Measurements from ENCODE around the gene SYT10. TPM values are rescaled to one million over a fixed set of nuclear protein-coding genes. Genes with fewer than 3 reads are reported as not detected.
"Not testable (repeated sequence)": the region's sequence is repeated elsewhere in the genome, so short reads cannot be mapped to it uniquely, and the experiment has no call there.

SYT10 gene
- total RNA-seq, 1 donor from 2014 or later = not detected

DNA sequence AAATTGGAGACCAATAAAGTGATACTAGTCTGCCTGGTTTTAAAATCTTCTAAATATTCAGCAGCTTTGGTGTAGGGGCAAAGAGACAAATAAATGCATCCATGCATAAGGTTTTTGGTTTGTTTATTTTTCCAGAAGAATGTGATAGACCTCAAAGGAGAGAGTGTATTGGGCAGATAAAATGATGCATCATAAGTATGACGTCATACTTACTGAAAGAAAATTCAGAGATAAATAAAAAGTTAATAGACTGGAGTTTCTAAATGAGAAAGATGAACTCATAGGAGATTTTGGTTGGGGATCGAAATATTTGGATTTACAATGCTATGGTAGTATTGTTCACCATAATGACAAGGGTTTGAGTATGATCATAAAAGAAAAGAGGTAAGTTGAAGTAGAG, 10.2 kb downstream of the SYT10 start:
- intact Hi-C loops (cut with DNase I) = no loop called here
- TF ChIP-seq, protein P1, sequence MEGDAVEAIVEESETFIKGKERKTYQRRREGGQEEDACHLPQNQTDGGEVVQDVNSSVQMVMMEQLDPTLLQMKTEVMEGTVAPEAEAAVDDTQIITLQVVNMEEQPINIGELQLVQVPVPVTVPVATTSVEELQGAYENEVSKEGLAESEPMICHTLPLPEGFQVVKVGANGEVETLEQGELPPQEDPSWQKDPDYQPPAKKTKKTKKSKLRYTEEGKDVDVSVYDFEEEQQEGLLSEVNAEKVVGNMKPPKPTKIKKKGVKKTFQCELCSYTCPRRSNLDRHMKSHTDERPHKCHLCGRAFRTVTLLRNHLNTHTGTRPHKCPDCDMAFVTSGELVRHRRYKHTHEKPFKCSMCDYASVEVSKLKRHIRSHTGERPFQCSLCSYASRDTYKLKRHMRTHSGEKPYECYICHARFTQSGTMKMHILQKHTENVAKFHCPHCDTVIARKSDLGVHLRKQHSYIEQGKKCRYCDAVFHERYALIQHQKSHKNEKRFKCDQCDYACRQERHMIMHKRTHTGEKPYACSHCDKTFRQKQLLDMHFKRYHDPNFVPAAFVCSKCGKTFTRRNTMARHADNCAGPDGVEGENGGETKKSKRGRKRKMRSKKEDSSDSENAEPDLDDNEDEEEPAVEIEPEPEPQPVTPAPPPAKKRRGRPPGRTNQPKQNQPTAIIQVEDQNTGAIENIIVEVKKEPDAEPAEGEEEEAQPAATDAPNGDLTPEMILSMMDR (IDR thresholded peaks at IDR 0.05) = no peak
- Histone ChIP-seq H3K9me3 (no peaks in the 10 kb centered on the region), H3K4me1 (no peaks in the 10 kb centered on the region), H3K27me3 (no peaks in the 10 kb centered on the region), H3K27ac (no peak overlapping the region), H3K36me3 (no peaks in the 10 kb centered on the region), H3K4me3 (no peak overlapping the region)
- DNase-seq (ENCODE audit: low spot score in 2 of 2) = no peak

DNA sequence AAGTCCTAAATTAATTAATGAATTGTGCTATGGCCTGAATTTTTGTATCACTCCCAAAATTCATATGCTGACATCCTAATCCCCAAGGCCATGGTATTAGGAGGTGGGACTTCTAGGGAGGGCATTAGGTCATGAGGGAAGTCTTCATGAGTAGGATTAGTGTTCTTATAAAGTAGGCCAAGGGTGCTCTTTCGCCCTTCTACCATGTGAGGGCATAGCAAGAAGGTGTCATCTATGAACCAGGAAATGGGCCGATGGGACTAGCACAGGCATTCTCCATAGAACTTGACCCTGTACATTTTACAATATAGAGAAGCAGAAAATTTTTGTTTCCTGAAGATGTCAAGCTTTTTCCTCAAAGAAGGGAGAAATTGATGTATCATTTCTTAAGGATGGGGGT, 12.5 kb downstream of the SYT10 start:
- Histone ChIP-seq H3K4me1 (no peaks in the 10 kb centered on the region), H3K36me3 (no peaks in the 10 kb centered on the region), H3K27ac (no peak overlapping the region), H3K4me3 (no peak overlapping the region), H3K27me3 (no peaks in the 10 kb centered on the region), H3K9me3 (no peaks in the 10 kb centered on the region)
- no peak for DNase-seq (ENCODE audit: low spot score in 2 of 2)
- intact Hi-C loops (cut with DNase I) = no loop called here
- TF ChIP-seq, protein P1 (IDR thresholded peaks at IDR 0.05) = no peak

DNA sequence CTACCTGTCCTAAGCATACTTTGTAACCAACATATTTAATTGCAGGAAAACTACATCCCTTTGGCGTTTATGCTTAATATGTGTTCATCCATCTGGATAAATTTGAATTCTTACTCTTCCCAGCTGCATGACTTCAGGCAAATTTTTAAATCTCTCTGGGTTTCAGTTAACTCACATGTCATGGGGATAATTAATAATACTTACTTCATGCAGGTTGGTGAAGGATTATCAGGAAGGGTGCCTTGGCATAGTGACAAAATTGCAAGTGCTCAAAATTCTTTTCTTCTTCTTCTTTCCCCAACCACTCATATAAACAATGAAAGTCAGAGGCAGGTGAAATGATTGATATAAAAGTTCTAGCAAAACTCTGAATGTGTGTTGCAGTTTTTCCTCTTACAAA, 15.9 kb downstream of the SYT10 start:
- Histone ChIP-seq H3K4me3 (no peak overlapping the region), H3K9me3 (no peaks in the 10 kb centered on the region), H3K27me3 (no peaks in the 10 kb centered on the region), H3K4me1 (no peaks in the 10 kb centered on the region), H3K27ac (no peak overlapping the region), H3K36me3 (no peaks in the 10 kb centered on the region)
- TF ChIP-seq, protein P1 (IDR thresholded peaks at IDR 0.05) = no peak
- DNase-seq (ENCODE audit: low spot score in 2 of 2) = no peak
- intact Hi-C loops (cut with DNase I) = no loop called here

DNA sequence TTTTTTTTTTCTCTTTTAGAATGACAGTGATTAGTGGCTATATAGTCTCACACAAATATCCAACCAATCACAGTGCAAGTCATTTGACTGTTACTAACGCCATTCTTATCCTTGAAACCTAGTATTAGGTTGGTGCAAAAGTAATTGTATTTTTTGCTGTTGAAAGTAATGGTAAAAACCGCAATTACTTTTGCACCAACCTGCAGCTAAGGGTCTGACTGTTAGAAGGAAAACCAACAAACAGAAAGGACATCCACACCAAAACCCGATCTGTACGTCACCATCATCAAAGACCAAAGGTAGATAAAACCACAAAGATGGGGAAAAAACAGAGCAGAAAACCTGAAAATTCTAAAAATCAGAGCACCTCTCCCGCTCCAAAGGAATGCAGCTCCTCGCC, 27.2 kb downstream of the SYT10 start:
- DNase-seq (ENCODE audit: low spot score in 2 of 2); H3K4me1 ChIP-seq; H3K9me3 ChIP-seq; H3K4me3 ChIP-seq; H3K36me3 ChIP-seq; intact Hi-C loops (cut with DNase I); H3K27me3 ChIP-seq; H3K27ac ChIP-seq: not testable (repeated sequence)

DNA sequence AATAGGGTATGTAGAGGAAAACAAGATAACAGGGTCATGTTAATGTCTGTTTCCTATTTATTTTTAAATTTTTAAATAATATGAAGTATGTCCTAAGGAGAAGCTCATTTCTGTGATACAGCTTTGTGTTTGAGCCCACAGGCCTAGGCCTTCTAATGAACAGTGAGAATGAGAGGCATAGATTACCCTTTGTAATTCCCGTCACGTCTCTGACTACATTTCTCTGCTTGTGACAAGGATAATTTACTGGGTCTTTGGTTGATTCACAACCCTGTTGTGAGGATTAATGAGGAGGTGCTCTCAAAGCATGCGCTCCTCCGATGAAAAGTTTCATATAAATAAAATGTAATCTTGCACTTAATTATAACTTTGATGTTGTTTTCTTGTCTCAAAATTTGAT, 56.1 kb downstream of the SYT10 start:
- Histone ChIP-seq H3K9me3 (no peaks in the 10 kb centered on the region), H3K27ac (no peak overlapping the region), H3K4me3 (no peak overlapping the region), H3K4me1 (no peaks in the 10 kb centered on the region), H3K27me3 (no peaks in the 10 kb centered on the region), H3K36me3 (no peaks in the 10 kb centered on the region)
- intact Hi-C loops (cut with DNase I) = no loop called here
- DNase-seq (ENCODE audit: low spot score in 2 of 2) = no peak
- TF ChIP-seq, protein P1 (IDR thresholded peaks at IDR 0.05) = no peak

DNA sequence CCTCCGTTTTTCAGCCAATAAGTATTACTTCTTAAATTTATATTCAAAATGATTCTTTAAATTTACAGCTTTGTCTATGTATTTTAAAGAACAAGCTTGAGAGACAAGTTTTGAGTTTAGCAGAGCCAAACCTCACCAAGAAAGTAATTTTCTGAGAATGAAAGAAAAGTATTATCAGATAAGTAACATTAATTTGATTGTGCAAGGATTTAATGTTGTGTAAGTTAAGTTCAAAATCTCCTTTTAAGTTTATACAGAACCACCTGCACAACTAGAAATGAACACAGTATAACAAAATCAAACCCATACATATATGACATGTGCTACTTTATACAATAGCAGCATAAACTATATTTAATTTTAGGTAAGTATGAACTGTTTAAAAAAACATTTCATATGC, 63.5 kb downstream of the SYT10 start:
- H3K9me3 ChIP-seq = no peaks in the 10 kb centered on the region
- TF ChIP-seq, protein P1 (IDR thresholded peaks at IDR 0.05) = no peak
- no peak overlapping the region for H3K4me3 ChIP-seq
- DNase-seq (ENCODE audit: low spot score in 2 of 2) = no peak
- intact Hi-C loops (cut with DNase I) = no loop called here
- no peaks in the 10 kb centered on the region for H3K27me3 ChIP-seq
- H3K27ac ChIP-seq = no peak overlapping the region
- no peaks in the 10 kb centered on the region for H3K4me1 ChIP-seq
- H3K36me3 ChIP-seq = no peaks in the 10 kb centered on the region

Data from ascending aorta (tissue), 2 donors.